ENCODE data around the gene TNRC6C.

TNRC6C gene

DNA sequence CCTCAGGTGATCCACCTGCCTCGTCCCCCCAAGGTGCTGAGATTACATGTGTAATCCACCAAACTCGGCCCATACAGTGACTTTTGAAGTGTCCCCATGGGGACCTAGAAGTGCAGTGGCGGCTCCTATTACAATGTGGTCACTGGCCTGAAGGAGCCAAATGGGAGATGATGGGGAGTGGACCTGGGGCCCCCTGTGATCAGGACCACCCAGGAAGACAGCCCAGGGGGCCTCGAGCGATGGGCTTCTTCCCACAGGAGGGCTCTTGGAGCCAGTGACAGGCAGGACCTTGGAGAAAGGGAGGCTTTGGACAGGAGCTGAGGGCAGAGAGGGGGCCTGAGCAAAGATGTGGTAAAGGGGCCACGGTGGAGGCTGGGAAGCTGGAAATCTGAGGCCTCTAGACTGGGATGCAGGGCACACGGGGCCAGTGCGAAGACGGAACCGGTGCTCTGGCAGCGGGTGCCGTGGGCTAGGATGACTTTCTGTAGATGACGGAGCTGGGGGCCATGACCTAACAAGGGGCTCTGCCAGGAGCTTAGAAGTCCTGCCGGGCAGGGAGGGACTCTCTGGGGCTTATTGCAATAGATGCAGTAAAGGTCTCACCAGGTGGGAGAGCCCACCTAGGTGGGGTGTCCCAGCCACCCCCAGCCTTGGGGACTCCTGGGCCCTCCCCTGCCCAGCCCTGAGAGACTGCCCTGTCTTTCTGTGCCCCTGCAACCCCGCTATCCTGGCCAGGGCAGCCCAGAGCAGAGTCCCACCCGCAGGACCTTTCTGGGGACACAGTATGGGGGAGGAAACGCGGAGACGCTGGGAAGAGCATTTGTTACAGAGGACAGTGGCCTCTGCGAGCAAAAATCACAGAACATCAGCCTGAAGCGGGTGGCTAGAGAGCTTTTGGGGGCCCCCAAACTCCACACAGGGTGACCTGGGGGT lies 185.0 kb downstream of the TNRC6C start:
- no peak for DNase-seq

DNA sequence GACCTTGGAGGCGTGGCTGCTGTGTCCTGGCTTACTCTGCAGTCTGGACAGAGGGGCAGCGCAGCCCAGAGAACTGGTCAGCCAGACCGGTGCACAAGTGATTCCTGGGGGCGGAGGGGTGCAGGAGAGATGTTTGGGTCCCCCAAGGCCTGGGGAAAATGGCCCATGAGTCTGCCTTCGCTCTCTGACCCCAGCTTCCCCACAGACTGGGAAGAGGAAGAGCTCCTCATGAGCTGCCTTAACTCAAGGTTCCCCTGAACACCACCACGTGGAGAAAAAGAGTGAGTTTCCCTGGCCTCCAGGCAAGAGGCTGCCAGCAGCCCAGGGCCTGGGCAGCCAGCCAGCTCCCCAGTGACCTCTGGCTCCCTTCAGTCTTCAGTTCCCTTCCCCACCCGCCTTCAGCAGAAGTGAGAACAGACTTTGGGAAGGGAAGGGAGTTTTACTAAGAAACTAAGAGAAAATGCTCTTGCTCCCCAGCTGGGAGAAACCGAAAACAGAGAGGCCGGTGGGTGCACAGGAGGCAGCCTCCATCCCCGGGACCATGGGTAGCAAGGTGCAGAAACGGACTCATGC lies 185.7 kb downstream of the TNRC6C start:
- DNase-seq = no peak

DNA sequence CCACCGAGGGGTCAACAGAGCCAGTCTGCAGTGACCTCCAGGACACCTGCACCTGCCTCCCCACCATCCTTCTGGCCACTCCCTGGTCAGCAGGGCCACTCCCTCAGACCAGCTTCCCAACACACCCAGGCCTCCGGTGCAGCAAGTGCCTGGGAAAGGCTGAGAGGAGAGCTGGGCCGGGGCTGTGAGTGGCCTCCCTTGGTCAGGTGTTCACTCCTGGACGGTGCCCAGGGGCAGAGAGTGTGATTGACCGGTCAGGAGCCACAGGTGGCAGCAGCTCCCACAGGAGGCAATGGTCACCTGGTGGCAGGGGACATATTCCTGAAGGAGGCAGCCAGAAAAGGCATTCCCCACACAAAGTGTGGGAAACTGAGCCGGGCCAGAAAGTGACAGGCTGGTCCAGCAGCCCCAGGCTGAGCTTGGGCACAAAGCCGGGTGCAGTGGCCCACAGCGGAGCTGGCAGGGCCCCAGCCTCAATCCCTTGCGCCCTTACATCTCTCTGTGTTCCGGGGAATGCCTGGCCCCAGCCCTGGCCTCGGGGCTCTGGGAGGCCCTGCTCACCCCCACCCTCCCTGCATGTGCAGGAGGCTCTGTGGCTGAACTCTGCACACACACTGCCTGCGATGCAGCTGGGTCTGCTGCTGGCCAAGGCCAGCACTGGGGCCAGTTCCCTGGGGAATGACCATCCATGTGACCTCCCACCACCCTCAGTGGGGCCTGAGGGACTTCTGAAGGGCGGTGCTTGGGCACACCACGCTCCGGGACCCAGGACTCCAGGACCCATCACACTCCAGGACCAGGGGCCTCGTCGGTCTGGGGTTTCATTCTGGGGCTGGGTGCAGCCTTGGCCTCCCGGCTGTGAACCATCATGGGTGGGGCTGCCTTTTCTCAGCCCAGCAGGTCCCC lies 186.5 kb downstream of the TNRC6C start:
- DNase-seq = no peak

DNA sequence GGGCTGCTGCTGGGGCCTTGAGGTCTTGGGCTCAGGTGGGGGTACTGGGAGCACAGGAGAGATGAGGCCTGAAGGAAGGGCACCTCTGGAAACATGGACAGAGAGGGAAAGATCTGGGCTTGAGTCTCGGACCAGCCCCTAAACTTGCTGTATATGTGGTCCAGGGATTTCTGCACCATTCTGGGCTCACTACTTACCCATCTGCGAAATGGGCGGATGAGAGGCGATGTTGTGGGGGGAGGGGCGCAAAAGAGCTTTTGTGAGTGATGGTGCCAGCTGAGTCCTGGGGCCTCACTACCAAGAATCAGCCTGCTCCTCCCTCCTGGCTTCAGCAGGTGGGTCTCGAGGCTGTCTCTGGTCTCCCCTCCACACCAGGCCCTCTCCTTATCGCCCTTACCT lies 188.0 kb downstream of the TNRC6C start:
- no peak for DNase-seq

DNA sequence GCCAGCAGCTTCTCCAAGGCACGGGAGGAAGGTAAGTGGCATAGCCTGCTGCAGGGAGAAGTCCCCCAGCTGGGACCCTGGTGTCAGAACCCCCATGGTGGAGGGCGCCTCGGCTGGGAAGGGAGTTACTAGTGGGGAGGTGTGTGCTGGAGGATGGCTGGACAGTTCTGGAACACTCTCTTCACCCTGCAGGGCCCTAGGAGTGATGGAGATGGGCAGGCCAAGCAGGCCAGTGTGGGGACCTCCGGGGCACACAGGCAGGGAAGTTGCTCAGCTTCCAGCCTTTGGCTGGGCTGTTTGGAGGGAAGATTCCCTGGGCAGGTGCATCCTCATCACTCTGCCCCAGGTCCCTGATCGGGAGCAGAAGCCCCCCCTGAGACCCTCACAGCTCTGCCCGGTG lies 188.4 kb downstream of the TNRC6C start:
- DNase-seq = no peak

DNA sequence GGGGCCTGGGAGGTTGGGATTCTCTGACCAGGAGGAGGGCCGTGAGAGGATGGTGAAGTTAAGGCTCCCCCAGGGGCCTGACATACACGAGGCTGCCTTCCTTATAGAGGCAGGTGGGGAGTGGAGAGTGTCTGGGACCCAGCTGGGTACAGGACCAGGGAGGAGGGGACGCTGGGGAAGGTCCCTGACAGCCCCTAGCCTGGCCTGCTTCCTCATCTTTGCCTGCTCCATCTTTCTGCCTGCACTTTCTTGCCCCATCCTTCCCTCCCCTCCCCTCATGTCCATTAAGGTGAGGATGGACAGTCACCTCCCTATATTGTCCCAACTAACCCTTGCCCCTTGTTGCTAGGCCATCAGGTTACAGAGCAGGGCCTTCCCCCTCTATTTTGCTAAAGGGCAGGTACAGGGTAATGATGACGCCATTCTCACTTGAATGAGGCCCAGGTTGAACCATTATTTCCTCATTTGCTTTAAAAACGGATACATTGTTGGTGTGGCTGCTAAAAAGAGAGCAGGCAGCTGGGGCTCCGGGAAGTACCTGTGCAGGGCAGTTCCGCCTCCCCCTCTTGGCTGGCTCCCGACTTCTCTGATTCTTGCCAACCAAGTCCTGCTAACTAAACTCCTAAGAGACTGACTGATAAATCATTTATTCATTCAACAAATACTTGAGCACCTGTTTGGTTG lies 189.0 kb downstream of the TNRC6C start:
- DNase-seq = no peak

DNA sequence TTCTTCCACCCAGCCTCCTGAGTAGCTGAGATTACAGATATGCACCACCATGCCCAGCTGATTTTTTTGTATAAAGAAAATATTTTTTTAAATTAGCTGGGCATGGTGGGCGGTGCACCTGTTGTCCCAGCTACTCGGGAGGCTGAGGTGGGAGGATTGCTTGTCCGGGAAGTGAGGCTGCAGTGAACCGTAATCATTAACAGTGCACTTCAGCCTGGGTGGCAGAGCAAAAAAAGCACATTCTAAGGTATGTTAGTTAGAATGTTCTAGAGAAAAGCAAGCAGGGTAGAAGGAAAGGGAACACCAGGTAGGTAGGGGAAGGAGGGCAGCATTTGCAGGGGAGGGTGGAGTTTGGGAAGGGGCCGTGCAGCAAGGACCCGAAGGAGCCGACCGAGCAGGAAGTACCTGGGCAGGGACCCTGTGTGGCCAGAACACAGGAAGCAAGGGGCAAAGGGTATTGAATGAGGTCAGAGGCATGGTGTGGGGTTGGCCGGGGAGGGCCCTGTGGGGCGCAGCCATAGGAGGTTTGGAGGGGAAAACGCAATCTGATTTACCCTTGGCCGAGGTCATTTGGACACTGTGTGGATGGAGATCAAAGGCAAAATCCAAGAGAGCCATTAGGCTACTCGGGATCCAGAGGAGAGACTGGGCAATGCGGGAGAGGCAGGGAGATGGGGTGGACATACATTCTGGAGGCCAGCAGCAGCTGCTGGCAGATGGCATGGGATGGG lies 189.9 kb downstream of the TNRC6C start:
- DNase-seq = no peak

DNA sequence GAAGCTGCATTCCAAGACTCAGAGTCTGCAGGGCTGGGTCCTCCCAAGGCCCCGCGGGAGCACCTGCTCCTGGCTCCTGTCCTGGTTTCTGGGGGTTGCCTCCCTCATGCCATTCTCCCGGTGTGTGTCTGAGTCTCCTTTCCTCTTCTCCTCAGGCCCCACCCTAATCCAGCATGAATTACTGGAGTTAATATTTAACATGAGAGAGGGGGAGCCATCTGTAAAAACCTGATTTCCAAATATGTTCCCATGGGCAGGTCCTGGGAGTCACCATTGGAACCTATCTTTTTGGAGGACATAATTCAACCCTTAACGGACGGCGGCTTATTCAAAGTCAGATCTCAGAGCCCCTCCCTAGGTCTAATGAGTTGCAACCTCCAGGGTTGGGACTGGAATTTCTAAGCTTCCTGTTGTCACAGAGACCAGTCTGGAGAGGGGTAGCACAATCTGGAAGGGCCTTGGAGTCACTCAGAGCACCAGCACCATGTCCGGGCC lies 193.1 kb downstream of the TNRC6C start:
- no peak for DNase-seq

DNA sequence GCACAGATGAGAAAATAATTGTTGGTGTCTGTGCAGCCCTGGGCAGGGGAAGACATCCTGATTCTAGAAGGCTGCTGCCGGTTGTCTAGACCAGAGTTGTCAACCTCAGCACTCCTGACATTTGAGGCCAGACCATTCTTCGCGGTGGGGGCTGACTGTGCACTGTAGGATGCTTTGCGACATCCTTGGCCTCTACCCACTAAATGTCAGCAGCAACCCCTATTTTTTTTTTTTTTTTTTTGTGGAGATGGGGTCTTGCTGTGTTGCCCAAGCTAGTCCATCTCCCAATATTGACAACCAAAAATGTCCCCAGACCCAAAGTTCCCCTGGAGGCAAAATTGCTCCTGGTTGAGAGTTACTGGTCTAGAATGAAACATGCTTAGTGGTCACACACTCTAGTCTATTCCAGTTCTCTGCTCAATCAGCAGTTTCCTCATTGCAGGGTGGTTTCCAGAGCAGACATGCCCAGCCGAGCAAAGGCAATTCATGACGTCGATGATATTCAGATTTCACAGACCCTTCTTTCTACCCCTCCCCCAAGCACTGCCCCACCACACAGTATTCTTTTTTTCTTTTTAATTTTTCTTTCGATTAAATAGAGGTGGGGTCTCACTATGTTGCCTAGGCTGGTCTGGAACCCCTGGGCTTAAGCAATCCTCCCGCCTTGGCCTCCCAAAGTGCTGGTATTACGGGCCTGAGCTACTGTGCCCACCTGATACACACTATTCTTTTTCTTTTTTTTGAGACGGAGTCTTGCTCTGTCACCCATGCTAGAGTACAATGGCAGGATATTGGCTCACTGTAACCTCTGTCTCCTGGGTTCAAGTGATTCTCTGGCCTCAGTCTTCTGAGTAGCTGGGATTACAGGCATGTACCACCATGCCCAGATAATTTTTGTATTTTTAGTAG lies 196.7 kb downstream of the TNRC6C start:
- no peak for DNase-seq

All from CD4-positive, alpha-beta T cell treated with Interleukin-4 for 4 hours (primary cell).